Measurements from ENCODE around the gene RYR3.
A peak's percentile ranks its signal among the peaks of the same experiment; 100 is the strongest.

RYR3 gene

DNA sequence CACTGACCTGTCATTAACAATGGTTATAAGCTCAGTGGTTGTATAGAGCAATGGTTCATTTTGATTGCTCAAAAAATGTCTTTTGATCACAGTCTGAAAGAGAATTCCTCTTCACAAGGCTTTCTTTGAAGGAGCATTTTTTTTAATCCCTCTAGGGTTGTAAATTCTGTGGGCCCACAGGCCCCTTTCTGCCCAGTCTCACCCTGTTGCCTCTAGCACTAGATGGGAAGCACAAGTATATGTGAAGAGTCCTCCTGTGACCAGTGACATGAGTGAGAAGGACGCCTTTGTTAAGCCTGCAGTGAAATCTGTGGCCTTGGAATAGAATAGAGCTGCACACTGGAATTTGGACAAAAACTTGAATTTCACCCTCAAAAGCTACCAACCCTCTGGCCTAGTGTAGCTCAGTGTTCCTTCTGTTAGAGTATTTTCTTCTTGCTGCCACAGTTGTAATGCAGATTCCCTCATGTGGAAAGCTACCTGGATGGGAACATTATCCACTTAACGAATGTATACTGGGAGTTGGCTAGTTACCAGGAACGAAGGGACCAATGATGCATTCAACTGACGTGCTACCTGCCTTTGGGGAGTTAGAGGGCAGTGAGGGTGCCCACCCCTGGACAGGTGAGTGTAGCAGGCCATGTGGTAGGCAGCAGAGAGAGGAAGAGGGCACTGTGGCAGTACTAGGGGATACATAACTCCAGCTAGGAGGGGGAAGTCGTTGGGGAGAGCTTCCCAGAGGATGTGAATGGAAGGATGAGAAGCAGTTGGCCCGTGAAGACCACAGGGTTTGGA, 28.3 kb upstream of the RYR3 start:
- CTCF ChIA-PET: interaction anchor here (0.8 to 4.9 kb wide), 2 partner anchors 11 to 15 kb away, joined by 3 to 41 read pairs; no protein-coding TSS in a partner anchor
- no peak for TF ChIP-seq CTCF (IDR thresholded peaks at IDR 0.05; ENCODE audit: insufficient read depth, low read length, missing control alignments)
- no peak for DNase-seq (ENCODE audit: low read depth, low spot score)
- no peak overlapping the region for H3K4me3 ChIP-seq (ENCODE audit: low read depth, low read length)
- POLR2A ChIA-PET: no interaction called here

- no peak overlapping the region for H3K4me3 ChIP-seq (ENCODE audit: low read depth, low read length)
- TF ChIP-seq CTCF (IDR thresholded peaks at IDR 0.05; ENCODE audit: insufficient read depth, low read length, missing control alignments): no peak
- POLR2A ChIA-PET: no interaction called here
- no peak for DNase-seq (ENCODE audit: low read depth, low spot score)
- CTCF ChIA-PET: interaction anchor here (0.9 to 4.9 kb wide), 2 partner anchors 10 to 417 kb away, joined by 3 to 41 read pairs; no protein-coding TSS in a partner anchor
These were observed 27.2 kb upstream of the RYR3 start for GRCh38 chr15:33283576-33283975.

DNA sequence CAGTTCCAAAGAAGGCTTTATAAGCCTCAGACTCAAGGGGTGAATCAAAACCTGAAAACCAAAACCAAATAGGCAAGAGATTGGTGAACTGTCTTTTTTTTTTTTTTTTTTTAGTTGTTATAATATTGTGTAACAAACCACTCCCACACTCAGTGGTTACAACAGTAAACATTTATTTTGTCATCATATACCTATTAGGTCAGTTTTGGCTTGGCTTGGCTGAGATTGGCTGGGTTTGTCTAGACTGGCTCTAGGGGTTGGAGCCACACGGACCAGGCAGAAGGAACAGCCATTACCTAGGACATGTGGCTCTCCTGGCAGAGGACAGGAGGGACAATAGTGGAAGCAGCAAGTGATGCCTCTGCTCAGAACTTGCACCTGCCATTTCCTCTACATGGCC, 26.4 kb upstream of the RYR3 start:
- ChIA-PET POLR2A (no interaction called here), CTCF (interaction anchor here (0.9 to 4.9 kb wide), 2 partner anchors 9 to 416 kb away, joined by 3 to 41 read pairs; no protein-coding TSS in a partner anchor)
- TF ChIP-seq CTCF (IDR thresholded peaks at IDR 0.05; ENCODE audit: insufficient read depth, low read length, missing control alignments): no peak
- no peak overlapping the region for H3K4me3 ChIP-seq (ENCODE audit: low read depth, low read length)
- no peak for DNase-seq (ENCODE audit: low read depth, low spot score)

GRCh38 chr15:33292717-33293307, 18.0 kb upstream of the RYR3 start:
- no peak for DNase-seq (ENCODE audit: low read depth, low spot score)
- ChIA-PET CTCF (interaction anchor here (0.6 to 6.5 kb wide), 34 partner anchors 9 to 702 kb away, joined by 3 to 92 read pairs (median 4); no protein-coding TSS in a partner anchor), POLR2A (no interaction called here)

GRCh38 chr15:33293713-33294334, 16.9 kb upstream of the RYR3 start:
- DNase-seq (ENCODE audit: low read depth, low spot score): no peak
- ChIA-PET CTCF (interaction anchor here (0.8 to 6.5 kb wide), 15 partner anchors 11 to 701 kb away, joined by 3 to 92 read pairs (median 4); no protein-coding TSS in a partner anchor), POLR2A (no interaction called here)
- H3K4me3 ChIP-seq (ENCODE audit: low read depth, low read length): no peak overlapping the region
- no peak for TF ChIP-seq CTCF (IDR thresholded peaks at IDR 0.05; ENCODE audit: insufficient read depth, low read length, missing control alignments)

More at GRCh38 chr15:33292717-33293307, 18.0 kb upstream of the RYR3 start:
- no peak overlapping the region for H3K4me3 ChIP-seq (ENCODE audit: low read depth, low read length)
- TF ChIP-seq CTCF (IDR thresholded peaks at IDR 0.05; ENCODE audit: insufficient read depth, low read length, missing control alignments): peak; percentile 62

DNA sequence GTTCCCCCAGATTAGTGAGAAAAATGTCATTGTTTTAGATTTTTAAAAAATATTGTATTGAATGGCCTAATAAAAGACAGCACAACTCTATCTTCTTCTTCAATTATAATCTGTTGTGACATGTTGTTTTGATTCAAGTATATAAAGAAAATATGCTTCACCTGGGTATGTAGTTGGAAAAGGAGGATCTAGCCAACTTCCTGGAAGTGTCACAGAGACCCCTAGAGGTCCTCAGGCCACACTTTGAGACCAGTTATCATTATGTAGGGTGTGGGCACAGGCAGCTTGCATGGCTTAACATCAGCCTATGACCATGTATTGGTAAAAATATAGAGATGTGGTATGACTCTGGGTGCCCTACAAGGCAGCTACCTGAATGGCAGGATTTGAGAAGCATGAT, 14.7 kb upstream of the RYR3 start:
- H3K4me3 ChIP-seq (ENCODE audit: low read depth, low read length): no peak overlapping the region
- ChIA-PET CTCF (interaction anchor here (1.3 to 6.5 kb wide), 4 partner anchors 13 to 433 kb away, joined by 3 to 92 read pairs (median 38); no protein-coding TSS in a partner anchor), POLR2A (no interaction called here)
- no peak for DNase-seq (ENCODE audit: low read depth, low spot score)
- TF ChIP-seq CTCF (IDR thresholded peaks at IDR 0.05; ENCODE audit: insufficient read depth, low read length, missing control alignments): no peak
